T-helper 9 cell (primary cell): ENCODE measurements around the gene LYRM1.

Source experiments
- DNase-seq: peaks from one replicate; pipeline ENCODE4 v3.0.0-alpha.2; 2020

The LYRM1 gene

DNA sequence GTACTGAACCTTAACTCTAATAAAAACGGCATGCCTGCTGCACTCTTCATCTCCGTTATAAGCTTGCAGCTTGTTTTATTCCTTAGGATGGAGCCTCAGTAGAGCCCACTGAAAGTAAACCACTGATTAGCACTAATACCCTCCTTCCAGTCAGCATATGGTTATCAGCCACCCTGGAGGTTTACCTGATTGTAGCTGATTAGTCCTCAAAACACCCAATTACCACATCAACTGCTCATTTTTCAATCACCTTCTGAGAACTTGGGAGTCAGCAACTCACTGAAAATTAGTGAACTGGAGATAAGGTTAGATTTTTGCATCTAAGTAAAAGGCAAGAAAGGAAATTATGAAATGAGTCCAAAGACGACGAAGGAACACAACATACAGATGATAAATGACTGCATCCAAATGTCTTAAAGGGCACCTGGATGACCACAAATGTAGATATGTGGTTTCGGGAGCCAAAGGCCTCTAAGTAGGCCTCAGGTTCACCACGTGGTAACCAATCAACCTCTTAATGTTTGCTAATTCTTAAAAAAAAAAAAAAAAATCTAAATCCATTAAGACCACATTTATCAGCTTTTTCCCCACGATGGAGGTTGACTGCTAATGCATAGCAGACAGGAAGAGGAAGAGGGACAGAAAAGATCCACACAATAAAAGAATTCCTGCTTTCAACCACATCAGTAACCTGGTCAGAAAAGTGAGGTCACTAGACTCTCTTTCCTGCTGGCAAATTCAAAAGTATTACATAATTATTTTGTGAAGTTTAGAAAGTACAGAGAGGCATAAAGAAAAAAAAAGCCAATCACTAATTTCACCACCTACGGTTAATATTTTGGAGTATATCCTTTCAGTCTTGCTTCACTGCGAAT lies 28.4 kb upstream of the LYRM1 start:
- DNase-seq, result no peak

- no peak for DNase-seq
These were observed 27.2 kb upstream of the LYRM1 start for GRCh38 chr16:20873331-20873730.

DNA sequence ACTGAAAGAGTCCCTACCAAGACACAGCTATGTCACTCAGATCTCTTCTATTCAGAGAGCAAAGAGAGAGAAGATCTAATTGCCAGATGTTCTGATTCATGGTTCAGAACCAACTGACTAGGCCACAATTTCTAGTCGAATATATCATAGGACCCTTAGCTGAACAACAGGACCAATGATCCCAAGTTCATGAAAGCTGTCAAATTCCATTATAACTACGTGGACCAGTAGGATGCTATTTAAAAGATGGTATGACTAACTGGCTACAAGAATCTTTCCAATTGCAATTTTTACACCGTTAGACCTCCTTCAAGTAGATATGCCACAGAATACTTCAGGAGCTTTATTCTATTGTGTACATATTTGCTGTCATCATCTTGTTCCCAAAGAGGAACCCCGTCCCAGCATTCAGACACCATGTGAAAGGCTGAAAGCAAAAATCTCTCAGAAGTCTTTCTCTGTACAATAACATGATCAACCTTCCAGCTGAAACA lies 26.4 kb upstream of the LYRM1 start:
- DNase-seq, result no peak

GRCh38 chr16:20875355-20875650 lies 25.3 kb upstream of the LYRM1 start:
- no peak for DNase-seq

DNA sequence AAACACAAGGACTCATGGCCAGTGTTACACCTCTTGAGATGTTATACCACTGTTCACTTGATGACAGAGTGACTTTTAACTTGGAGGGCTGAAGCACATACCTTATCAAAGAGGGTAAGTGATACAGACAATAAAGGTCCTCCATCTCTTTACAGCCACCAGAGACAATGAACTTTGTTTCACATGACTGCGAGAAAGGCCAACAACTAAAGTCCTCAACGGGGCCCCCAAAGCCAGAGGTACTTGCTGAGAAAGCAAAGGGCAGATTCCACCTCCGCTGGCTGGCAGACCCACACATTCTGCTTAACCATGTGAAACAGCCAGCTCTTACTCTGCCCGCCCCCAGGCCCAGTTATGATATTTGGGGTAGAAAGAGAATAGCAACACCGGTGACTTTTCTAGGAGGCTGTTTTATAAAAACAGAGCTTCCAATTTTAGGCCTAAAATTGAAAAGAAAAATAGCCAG lies 21.9 kb upstream of the LYRM1 start:
- DNase-seq, result no peak

DNA sequence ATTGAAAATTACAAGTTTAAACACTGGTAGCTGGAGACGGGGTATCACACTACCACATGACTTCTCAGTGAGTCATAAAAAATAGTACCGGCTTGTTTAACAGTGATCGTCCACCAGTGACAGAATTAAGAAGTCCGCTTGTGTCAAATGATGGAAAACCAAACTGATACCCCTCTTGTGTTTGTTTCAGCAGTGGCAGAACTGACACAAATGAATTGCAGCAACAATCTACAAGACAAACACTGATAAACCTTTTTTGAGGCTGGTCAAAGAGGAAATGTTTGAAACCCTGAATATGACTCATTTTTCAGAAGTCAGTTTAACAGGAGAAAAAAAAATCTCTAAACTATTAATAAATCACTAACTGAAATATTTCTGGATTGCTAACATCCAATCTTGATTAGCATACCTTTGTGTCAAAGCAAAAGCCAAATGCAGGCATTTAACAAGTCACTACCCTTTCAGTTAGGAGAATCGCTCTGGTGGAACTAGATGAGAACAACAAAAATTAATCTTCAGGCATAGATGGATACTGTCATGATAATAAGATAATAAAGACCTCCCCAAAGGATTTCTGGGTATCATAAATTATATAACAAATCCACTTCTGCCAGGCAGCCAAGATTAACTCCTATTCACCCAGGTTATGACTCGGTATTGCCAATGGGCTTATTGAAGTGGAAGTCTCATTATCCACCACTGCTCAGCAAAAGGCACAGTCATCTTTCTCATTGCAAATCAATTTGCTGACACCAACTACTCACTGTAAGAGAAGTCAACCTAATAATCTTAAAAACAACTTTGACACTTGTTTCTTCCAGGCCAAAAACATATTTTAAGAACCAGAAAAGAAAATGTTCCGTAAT lies 21.2 kb upstream of the LYRM1 start:
- DNase-seq, result no peak

- DNase-seq, result no peak
These were observed 19.6 kb upstream of the LYRM1 start for GRCh38 chr16:20880867-20881502.

- DNase-seq, result no peak
These were observed 19.1 kb upstream of the LYRM1 start for GRCh38 chr16:20881503-20881878.

- no peak for DNase-seq
These were observed 16.9 kb upstream of the LYRM1 start for GRCh38 chr16:20883554-20884239.

DNA sequence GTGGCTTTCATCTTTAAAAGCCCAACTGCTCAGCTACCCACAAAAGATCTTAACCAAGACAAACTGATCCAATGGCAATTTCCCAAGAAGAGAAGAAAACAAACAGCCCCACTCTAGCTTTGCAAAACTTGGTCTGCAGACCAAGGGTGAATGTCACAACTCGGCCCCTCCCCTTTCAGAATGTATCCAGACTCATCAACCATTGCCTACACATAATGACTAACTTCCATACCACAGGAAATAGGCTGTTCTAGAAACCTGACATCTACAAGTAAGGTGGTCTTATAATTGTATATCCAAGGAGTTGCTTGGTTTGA lies 16.4 kb upstream of the LYRM1 start:
- DNase-seq, result no peak

GRCh38 chr16:20886320-20886719 lies 14.3 kb upstream of the LYRM1 start:
- DNase-seq, result no peak

DNA sequence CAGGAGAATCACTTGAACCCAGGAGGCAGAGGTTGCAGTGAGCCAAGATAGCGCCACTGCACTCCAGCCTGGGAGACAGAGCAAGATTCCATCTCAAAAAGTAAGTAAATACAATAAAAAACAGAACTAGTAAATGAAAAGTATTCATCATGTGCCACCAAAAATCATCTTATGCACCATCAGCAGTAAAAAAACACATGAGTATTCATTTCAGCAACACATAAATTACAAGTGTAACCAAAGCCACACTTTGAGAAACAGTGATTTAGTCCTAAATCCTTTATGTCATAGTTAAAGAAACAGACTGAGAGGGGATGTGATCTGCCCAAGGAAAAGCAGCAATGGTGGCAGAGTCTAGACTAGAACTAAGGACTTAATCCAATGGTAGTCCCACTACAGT lies 13.4 kb upstream of the LYRM1 start:
- no peak for DNase-seq

DNA sequence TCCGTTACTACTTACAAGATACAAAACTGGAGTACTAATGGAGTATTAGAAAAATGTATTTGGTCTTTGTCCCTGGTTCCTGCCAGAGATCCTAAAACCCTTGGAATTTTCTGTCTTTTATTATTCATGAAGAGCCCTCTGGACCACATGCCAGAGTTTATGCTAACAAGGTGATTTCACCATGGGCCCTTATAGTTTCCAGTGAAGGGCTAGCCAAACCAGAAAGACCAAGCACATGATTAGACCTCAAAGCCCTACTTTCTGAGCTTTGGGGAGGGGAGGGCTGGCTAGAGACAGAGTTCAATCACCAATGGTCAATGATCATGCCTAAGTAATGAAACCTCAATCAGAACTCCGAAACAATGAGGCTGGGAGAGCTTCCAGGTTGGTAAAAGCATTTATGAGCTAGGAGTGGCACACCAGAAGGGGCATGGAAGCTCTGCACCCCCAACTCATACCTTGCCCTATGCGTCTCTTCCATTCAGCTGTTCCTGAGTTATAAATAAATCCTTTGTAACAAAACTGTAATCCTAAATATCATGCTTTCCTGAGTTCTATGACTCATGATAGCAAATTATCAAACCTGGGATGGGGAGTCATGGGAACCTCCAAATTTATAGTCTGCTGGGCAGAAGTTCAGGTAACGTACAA lies 10.8 kb upstream of the LYRM1 start:
- no peak for DNase-seq

DNA sequence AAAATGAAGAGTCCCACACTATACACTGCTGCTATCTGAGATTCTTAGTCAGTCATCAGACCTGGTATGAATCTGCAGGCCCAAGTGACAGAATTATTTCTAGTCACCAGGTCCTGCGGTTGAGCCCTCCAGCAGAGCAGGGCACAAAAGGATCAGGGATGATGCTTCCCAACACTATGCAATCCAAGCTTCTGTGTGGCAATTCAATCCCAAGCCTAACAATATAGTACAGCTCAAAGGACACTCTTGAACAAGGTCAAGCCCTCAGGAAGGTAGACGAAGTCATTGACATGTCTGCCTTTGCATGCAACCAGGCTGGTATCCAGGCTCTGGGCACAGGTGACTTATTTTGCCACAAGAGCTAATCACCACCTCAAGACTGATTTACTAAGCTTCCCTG lies 6.2 kb upstream of the LYRM1 start:
- DNase-seq, result no peak

DNA sequence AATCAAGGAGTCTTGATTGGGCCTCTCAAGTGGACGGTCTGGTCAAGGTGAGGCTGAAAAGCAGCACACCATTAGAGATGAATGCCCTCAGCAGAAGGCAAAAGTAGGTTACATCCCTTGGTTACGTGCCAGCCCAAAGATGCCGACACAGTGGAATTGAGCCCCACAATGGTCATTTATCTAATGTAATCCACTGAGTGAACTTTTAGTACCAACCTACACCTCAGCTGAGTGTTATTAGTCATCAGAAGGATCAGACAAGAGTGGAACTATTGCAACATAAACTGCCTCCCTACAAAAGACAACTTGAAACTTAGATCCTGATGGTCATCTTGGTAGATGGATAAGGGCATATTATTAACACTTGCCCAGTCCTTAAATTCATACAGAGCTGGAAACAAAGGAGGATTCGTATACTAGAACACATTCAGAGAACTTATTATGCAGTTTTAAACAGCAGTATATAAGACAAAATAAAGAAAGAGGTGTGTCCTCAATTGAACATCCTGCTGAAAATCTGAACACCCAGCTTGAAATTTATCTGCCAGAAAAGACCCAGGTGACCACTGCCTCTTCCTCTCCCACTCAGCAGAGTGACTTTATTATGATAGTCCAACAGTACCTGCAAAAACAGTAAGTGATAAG lies 3.2 kb upstream of the LYRM1 start:
- no peak for DNase-seq

- no peak for DNase-seq
These were observed 2.6 kb upstream of the LYRM1 start for GRCh38 chr16:20897922-20898321.

DNA sequence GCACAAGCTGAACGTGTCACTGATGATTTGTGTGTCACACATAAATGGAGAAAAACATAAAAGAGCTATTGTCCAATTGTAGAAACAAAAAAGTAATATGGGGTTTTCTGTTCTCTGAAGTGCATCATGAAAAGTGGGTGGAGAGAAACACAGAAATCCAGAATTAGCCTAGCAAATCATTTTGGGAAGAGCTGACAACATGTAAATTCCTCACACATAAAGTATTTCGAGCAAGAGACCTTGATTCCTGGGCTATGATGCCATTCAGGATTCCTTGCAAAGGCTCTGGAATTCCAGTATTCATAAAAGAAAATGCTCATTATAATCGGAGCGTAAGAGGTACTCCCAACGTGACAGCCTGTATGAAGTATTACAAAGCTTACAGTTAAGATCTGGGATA lies 1.5 kb upstream of the LYRM1 start:
- DNase-seq, result no peak

- no peak for DNase-seq
These were observed 883 bp upstream of the LYRM1 start for GRCh38 chr16:20899477-20900298.

GRCh38 chr16:20901068-20901435 lies 481 bp downstream of the LYRM1 start:
- DNase-seq, result no peak

DNA sequence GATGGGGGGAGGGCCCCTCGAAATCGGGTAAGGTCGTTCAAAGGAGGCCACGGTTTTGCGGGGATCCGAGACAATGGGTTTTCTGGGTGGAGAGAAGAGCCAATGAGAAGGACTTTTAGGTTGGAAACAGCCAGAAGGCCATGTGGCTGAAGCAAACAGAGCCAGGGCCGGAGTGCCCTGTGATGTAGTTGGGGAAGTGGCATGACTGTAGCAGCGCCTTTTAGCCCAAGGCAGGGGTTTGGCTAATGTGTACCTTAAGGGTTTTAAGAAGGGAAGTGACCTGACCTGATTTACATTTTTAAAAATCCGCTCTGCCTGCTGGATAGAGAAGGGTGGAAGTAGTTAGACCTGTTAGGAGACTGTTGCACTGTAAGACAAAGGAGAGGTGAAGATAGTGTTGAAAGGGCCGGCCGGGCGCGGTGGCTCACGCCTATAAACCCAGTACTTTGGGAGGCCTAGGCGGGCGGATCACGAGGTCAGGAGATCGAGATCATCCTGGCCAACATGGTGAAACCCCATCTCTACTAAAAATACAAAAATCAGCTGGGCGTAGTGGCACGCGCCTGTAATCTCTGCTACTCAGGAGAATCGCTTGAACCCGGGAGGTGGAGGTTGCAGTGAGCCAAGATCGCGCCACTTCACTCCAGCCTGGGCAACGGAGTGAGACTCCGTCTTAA lies 1.0 kb downstream of the LYRM1 start:
- DNase-seq, result no peak

DNA sequence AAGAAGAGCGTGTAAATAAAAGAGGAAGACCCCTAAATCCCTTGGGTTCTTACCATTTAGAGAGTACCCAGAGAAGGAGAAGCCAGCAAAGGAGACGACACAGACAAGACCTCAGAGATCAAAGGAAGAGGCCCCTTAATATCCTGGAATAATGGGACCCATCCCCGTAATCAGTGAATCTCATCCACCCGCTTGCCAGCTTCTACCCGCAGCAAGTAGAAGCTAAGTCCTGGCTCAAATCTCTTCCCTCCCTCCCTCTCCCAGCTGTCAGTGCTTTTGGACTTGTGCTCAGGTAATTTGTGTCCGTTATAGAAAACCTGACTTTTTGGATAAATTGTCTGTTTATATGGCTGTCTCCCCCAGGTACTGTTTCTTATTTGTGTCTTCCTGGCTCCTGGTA lies 1.9 kb downstream of the LYRM1 start:
- DNase-seq, result no peak
